ENCODE results near the gene SLC17A9. TPM values are rescaled to one million over a fixed set of nuclear protein-coding genes. Genes with fewer than 3 reads are reported as not detected.

The SLC17A9 gene
- polyA plus RNA-seq, 3 donors: 0.81 to 31.3 (median 0.82) TPM

DNA sequence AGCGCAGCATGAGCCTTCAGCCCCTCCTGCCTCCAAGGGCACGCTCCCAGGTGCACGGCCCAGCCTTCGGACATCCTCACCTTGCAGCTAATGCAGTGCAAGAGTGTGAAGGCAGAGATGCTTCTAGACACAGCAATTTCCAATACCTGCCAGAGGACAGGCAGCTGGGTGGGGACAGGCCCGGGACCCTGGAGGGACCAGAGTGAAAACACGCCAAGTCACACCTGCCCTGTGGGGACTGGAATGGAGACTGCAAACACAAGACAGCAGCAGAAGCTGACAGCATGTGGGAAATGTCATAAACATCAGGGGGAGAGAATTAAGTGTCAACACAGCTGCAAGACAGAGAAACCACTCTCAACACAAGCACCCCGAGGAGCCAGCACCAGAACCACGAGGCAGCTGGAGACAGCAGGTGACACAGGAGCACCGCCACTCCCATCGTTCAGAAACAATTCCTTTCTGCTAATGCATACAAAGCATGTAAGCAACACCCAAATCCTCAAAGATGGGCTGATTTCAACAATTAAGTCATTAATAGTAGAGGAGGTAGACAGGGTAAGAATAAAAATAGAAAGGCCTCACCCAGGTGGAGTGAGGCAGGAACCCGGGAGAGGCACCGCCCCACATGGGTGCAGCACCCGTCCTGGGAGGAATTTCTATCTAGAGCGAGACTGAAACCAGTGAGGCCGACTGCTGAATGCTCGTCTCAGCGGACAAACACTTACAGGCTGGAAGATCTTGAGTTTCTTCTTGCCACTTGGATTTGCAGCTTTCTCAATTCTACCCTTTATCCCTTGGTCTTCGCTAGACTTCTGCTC lies 43.3 kb upstream of the SLC17A9 start:
- WGBS (ENCODE audit: insufficient coverage): 93% methylated on average over 14 of the region's 18 CpGs
- peaks cover 0 to 4% (median 0%) of the 10 kb centered on the region in 3 donors for H3K27me3 Mint-ChIP-seq (ENCODE audit: low read depth in 3 of 3)
- Histone ChIP-seq H3K36me3 (replicated peaks in 1 of 2; ENCODE audit: control insufficient read depth in 1 of 2, insufficient read depth in 2 of 2, low read length in 2 of 2) (peaks cover 91 to 100% of the 10 kb centered on the region in 2 donors), H3K4me2 (replicated peaks; ENCODE audit: extremely low read depth, low read length, poor library complexity, severe bottlenecking) (no peak overlapping the region), H3K79me2 (ENCODE audit: insufficient read depth, low read length) (peaks cover 68% of the 10 kb centered on the region), H3K27ac (ENCODE audit: low read depth in 1 of 2, low read length in 2 of 2) (no peak overlapping the region), H2AFZ (ENCODE audit: insufficient read depth, low read depth, low read length, poor library complexity, severe bottlenecking) (no peak overlapping the region), H3K9ac (ENCODE audit: insufficient read depth, low read length, poor library complexity, severe bottlenecking) (no peak overlapping the region), H3K4me3 (replicated peaks in 1 of 3; ENCODE audit: low read depth in 2 of 3, low read length in 3 of 3) (no peak overlapping the region), H3K9me3 (replicated peaks in 1 of 2; ENCODE audit: control insufficient read depth in 1 of 2, insufficient read depth in 1 of 2, low read length in 2 of 2) (no peaks in the 10 kb centered on the region), H4K20me1 (ENCODE audit: insufficient read depth, low read length) (peaks cover 97% of the 10 kb centered on the region), H3K27me3 (ENCODE audit: control insufficient read depth in 2 of 2, insufficient read depth in 2 of 2, low read length in 2 of 2) (no peaks in the 10 kb centered on the region), H3K4me1 (ENCODE audit: control insufficient read depth in 1 of 2, insufficient read depth in 2 of 2, low read length in 2 of 2) (no peaks in the 10 kb centered on the region)
- H3K27ac Mint-ChIP-seq: no peak overlapping the region
- intact Hi-C loops (cut with micrococcal nuclease): no loop called here
- TF ChIP-seq, protein P1, sequence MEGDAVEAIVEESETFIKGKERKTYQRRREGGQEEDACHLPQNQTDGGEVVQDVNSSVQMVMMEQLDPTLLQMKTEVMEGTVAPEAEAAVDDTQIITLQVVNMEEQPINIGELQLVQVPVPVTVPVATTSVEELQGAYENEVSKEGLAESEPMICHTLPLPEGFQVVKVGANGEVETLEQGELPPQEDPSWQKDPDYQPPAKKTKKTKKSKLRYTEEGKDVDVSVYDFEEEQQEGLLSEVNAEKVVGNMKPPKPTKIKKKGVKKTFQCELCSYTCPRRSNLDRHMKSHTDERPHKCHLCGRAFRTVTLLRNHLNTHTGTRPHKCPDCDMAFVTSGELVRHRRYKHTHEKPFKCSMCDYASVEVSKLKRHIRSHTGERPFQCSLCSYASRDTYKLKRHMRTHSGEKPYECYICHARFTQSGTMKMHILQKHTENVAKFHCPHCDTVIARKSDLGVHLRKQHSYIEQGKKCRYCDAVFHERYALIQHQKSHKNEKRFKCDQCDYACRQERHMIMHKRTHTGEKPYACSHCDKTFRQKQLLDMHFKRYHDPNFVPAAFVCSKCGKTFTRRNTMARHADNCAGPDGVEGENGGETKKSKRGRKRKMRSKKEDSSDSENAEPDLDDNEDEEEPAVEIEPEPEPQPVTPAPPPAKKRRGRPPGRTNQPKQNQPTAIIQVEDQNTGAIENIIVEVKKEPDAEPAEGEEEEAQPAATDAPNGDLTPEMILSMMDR (IDR thresholded peaks at IDR 0.05): no peak
- no peak overlapping the region for H3K4me3 Mint-ChIP-seq
- H3K36me3 Mint-ChIP-seq: peaks cover 85 to 94% of the 10 kb centered on the region in 2 donors
- no peak for DNase-seq
- no peaks in the 10 kb centered on the region for H3K9me3 Mint-ChIP-seq
- no peaks in the 10 kb centered on the region for H3K4me1 Mint-ChIP-seq

DNA sequence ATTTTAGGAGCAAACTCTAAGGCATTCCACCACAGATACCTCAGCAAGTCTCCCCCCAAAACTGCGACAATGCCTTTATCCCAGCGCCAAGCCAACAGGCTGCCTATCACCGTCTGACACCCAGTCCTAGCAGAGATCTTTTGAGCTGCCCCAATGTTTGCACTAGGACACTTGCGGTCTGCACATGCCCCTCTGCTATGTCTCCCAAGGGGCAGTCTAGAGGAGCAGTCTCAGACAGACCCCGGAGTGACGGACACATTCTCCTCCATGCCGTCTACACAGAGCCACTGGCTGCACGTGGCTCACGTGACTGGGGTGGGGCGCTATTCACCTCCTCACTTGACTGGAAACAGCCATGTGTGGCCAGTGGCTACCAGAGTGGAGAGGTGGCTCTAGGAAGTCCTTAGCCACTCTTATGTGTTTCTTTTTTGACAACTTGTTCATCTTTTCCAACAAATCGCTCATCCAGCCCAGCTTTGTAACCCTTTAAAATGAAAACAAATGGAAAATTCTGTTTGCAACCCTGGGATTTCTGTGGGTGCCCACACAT lies 42.2 kb upstream of the SLC17A9 start:
- DNase-seq: no peak
- Histone ChIP-seq H3K9ac (ENCODE audit: insufficient read depth, low read length, poor library complexity, severe bottlenecking) (no peak overlapping the region), H3K4me1 (ENCODE audit: control insufficient read depth in 1 of 2, insufficient read depth in 2 of 2, low read length in 2 of 2) (peaks cover 0 to 6% of the 10 kb centered on the region in 2 donors), H2AFZ (ENCODE audit: insufficient read depth, low read depth, low read length, poor library complexity, severe bottlenecking) (no peak overlapping the region), H3K4me3 (replicated peaks in 1 of 3; ENCODE audit: low read depth in 2 of 3, low read length in 3 of 3) (no peak overlapping the region), H3K9me3 (replicated peaks in 1 of 2; ENCODE audit: control insufficient read depth in 1 of 2, insufficient read depth in 1 of 2, low read length in 2 of 2) (no peaks in the 10 kb centered on the region), H3K27me3 (ENCODE audit: control insufficient read depth in 2 of 2, insufficient read depth in 2 of 2, low read length in 2 of 2) (no peaks in the 10 kb centered on the region), H4K20me1 (ENCODE audit: insufficient read depth, low read length) (peaks cover 100% of the 10 kb centered on the region), H3K27ac (ENCODE audit: low read depth in 1 of 2, low read length in 2 of 2) (no peak overlapping the region), H3K79me2 (ENCODE audit: insufficient read depth, low read length) (peaks cover 79% of the 10 kb centered on the region), H3K36me3 (replicated peaks in 1 of 2; ENCODE audit: control insufficient read depth in 1 of 2, insufficient read depth in 2 of 2, low read length in 2 of 2) (peaks cover 81 to 91% of the 10 kb centered on the region in 2 donors), H3K4me2 (replicated peaks; ENCODE audit: extremely low read depth, low read length, poor library complexity, severe bottlenecking) (no peak overlapping the region)
- peak overlapping the region in 2 of 7 donors; percentile 3 to 14 for H3K27ac Mint-ChIP-seq
- H3K36me3 Mint-ChIP-seq: peaks cover 76 to 87% of the 10 kb centered on the region in 2 donors
- no peak overlapping the region for H3K4me3 Mint-ChIP-seq
- peaks cover 0 to 4% (median 0%) of the 10 kb centered on the region in 3 donors for H3K27me3 Mint-ChIP-seq (ENCODE audit: low read depth in 3 of 3)
- 98% methylated on average over 8 of the region's 11 CpGs for WGBS (ENCODE audit: insufficient coverage)
- H3K9me3 Mint-ChIP-seq: no peaks in the 10 kb centered on the region
- TF ChIP-seq, protein P1 (IDR thresholded peaks at IDR 0.05): no peak
- peaks cover 6% of the 10 kb centered on the region for H3K4me1 Mint-ChIP-seq
- intact Hi-C loops (cut with micrococcal nuclease): no loop called here
